Measurements from ENCODE around the gene EIF1AX. TPM values are rescaled to one million over a fixed set of nuclear protein-coding genes. Genes with fewer than 3 reads are reported as not detected.

The EIF1AX gene
- total and polyA plus RNA-seq, 4 donors: 19.1 to 89.0 (median 22.6) TPM

- H3K4me1 ChIP-seq (ENCODE audit: control insufficient read depth in 4 of 4, insufficient read depth in 4 of 4, low read length in 3 of 4): peaks cover 0 to 8% (median 2%) of the 10 kb centered on the region in 4 donors
- H3K4me3 ChIP-seq (ENCODE audit: low read depth in 1 of 3, low read length in 3 of 3): no peak overlapping the region
- peaks cover 0 to 10% (median 6%) of the 10 kb centered on the region in 4 donors for H3K36me3 ChIP-seq (ENCODE audit: control insufficient read depth in 4 of 4, insufficient read depth in 3 of 4, low read depth in 1 of 4, low read length in 3 of 4)
- TF ChIP-seq, protein P1, sequence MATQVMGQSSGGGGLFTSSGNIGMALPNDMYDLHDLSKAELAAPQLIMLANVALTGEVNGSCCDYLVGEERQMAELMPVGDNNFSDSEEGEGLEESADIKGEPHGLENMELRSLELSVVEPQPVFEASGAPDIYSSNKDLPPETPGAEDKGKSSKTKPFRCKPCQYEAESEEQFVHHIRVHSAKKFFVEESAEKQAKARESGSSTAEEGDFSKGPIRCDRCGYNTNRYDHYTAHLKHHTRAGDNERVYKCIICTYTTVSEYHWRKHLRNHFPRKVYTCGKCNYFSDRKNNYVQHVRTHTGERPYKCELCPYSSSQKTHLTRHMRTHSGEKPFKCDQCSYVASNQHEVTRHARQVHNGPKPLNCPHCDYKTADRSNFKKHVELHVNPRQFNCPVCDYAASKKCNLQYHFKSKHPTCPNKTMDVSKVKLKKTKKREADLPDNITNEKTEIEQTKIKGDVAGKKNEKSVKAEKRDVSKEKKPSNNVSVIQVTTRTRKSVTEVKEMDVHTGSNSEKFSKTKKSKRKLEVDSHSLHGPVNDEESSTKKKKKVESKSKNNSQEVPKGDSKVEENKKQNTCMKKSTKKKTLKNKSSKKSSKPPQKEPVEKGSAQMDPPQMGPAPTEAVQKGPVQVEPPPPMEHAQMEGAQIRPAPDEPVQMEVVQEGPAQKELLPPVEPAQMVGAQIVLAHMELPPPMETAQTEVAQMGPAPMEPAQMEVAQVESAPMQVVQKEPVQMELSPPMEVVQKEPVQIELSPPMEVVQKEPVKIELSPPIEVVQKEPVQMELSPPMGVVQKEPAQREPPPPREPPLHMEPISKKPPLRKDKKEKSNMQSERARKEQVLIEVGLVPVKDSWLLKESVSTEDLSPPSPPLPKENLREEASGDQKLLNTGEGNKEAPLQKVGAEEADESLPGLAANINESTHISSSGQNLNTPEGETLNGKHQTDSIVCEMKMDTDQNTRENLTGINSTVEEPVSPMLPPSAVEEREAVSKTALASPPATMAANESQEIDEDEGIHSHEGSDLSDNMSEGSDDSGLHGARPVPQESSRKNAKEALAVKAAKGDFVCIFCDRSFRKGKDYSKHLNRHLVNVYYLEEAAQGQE (IDR thresholded peaks at IDR 0.05): peak; percentile 50
- TF ChIP-seq MAX (IDR thresholded peaks at IDR 0.05) (no peak), JUND (IDR thresholded peaks at IDR 0.05) (peak; percentile 42 to 62), YY1 (IDR thresholded peaks at IDR 0.05) (peak; percentile 88), ZBTB33 (IDR thresholded peaks at IDR 0.05) (no peak), HNF4A (conservative IDR thresholded peaks at IDR 0.05) (peak; percentile 85 to 90), TAF1 (conservative IDR thresholded peaks at IDR 0.05) (no peak), GABPA (IDR thresholded peaks at IDR 0.05 in 1 of 2, conservative IDR thresholded peaks at IDR 0.05 in 1 of 2) (no peak), HNF4G (IDR thresholded peaks at IDR 0.05) (peak; percentile 66), RAD21 (IDR thresholded peaks at IDR 0.05) (peak in 1 of 2 donors; percentile 14), NR2F2 (IDR thresholded peaks at IDR 0.05) (no peak), FOXA1 (IDR thresholded peaks at IDR 0.05) (peak; percentile 21), EGR1 (IDR thresholded peaks at IDR 0.05; ENCODE audit: low read depth in 2 of 2) (no peak), FOXA2 (IDR thresholded peaks at IDR 0.05) (peak; percentile 44), SP1 (IDR thresholded peaks at IDR 0.05) (peak; percentile 91), RXRA (IDR thresholded peaks at IDR 0.05) (peak in 1 of 2 donors; percentile 14)
- TF ChIP-seq, protein P2, sequence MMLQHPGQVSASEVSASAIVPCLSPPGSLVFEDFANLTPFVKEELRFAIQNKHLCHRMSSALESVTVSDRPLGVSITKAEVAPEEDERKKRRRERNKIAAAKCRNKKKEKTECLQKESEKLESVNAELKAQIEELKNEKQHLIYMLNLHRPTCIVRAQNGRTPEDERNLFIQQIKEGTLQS (IDR thresholded peaks at IDR 0.05): no peak
- TF ChIP-seq, protein P3, sequence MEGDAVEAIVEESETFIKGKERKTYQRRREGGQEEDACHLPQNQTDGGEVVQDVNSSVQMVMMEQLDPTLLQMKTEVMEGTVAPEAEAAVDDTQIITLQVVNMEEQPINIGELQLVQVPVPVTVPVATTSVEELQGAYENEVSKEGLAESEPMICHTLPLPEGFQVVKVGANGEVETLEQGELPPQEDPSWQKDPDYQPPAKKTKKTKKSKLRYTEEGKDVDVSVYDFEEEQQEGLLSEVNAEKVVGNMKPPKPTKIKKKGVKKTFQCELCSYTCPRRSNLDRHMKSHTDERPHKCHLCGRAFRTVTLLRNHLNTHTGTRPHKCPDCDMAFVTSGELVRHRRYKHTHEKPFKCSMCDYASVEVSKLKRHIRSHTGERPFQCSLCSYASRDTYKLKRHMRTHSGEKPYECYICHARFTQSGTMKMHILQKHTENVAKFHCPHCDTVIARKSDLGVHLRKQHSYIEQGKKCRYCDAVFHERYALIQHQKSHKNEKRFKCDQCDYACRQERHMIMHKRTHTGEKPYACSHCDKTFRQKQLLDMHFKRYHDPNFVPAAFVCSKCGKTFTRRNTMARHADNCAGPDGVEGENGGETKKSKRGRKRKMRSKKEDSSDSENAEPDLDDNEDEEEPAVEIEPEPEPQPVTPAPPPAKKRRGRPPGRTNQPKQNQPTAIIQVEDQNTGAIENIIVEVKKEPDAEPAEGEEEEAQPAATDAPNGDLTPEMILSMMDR (IDR thresholded peaks at IDR 0.05; ENCODE audit: low read depth, low read length, missing input control): no peak
- H3K9me3 ChIP-seq (ENCODE audit: control insufficient read depth in 4 of 4, low read length in 3 of 4): no peaks in the 10 kb centered on the region
- peak overlapping the region; percentile 50 to 67 for H3K27ac ChIP-seq (ENCODE audit: low read depth in 1 of 2, low read length in 2 of 2)
- DNase-seq (ENCODE audit: low spot score): no peak
- 33% methylated on average over 2 of the region's 2 CpGs for WGBS
- no peaks in the 10 kb centered on the region for H3K27me3 ChIP-seq (ENCODE audit: control insufficient read depth in 4 of 4, insufficient read depth in 4 of 4, low read length in 3 of 4)
- no peak overlapping the region for H3K9ac ChIP-seq (ENCODE audit: low read depth in 1 of 2, low read length in 2 of 2)
Observed at GRCh38 chrX:20149326-20149725, 7.7 kb upstream of the EIF1AX start.

Measured in liver (tissue), 9 donors.